Frontal cortex (tissue), 4 donors: ENCODE results near the gene SELENOF. TPM values are rescaled to one million over a fixed set of nuclear protein-coding genes. Genes with fewer than 3 reads are reported as not detected.

Experiments
- DNase-seq, 2 donors: peaks; one replicate each; pipeline ENCODE4 v3.0.0; 2012; ENCODE audit warnings: low spot score in 2 of 2
- FAIRE-seq: peaks from 2 replicates; lab custom pipeline; 2012; peaks lifted over from hg19 to GRCh38; lab: Jason Lieb, UNC
- total RNA-seq: library from RNA; depleted of rRNA; stranded (reverse); fragments of >200 nt; gene quantifications from one replicate; pipeline ENCODE4 v1.2.3, GENCODE V29; 2014
- donor health status: control.
- donor health status: control.
- donor health status: control.

SELENOF gene
- 169 TPM for total RNA-seq

DNA sequence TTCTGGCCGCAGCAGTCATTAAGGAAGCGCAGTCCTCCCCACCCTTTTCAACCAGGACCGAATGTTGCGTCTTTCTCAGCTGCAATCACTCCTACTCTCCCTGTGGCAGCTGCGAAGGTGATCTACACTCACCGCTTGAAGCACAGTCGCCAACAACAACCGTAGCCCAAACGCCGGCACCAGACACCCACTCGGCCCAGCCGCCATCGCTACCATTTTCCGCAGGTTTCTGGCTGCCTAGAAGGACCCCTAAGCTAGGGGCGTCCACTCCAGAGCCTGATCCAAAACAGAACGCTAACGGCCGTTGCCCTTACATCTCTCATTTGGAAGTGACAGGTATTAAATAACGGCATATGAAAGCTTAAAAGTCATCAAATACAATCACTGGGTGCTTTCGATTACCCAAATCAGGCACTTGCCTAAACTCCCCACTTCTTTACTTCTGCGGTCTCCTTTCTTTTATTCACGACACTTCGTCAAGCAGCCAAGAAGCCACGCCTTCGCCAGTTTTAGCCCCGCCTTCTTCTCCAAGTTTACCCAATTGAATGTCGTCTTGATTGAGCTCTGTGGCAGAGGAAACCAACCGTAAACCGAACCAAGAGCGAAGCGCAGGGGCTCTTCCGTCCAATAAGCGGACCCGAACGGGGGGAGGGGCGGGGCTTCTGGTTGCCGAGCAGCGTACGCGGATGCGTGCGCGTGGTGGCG is at the start of gene SELENOF:
SELENOF (minus strand) TSS at position 231 of the 705 bp plus-strand sequence; CDS start at position 216, 15 bp downstream.
- DNase-seq = peak; percentile 91 to 93
- peak; percentile 97 for FAIRE-seq

DNA sequence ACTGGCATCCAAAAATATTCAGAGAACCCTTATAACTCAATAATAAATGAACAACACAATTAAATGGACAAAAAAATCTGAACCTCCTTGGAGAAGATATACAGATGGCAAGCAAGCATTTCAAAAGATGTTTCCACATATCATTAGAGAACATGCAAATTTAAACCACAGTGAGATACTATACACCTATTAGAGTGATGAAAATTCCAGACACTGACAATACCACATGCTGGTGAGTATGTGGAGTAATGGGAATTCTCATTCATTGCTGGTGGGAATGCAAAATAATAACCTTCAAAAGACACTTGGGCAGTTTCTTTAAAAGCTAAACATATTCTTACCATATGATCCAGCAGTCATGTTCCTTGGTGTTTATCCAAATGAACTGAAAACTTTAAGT is 46.6 kb upstream of the SELENOF start:
- DNase-seq = no peak
- no peak for FAIRE-seq

- no peak for DNase-seq
- no peak for FAIRE-seq
Measured at GRCh38 chr1:86957221-86957620, 43.3 kb upstream of the SELENOF start.

- no peak for DNase-seq
- no peak for FAIRE-seq
Measured at GRCh38 chr1:86956221-86956620, 42.3 kb upstream of the SELENOF start.

- FAIRE-seq (no peak), DNase-seq (no peak)
Measured at GRCh38 chr1:86955678-86956077, 41.8 kb upstream of the SELENOF start.

GRCh38 chr1:86953167-86953566 is 39.2 kb upstream of the SELENOF start:
- FAIRE-seq = no peak
- DNase-seq = no peak

GRCh38 chr1:86951430-86951829 is 37.5 kb upstream of the SELENOF start:
- FAIRE-seq = no peak
- DNase-seq = no peak

GRCh38 chr1:86950712-86951419 is 36.9 kb upstream of the SELENOF start:
- FAIRE-seq = no peak
- no peak for DNase-seq

DNA sequence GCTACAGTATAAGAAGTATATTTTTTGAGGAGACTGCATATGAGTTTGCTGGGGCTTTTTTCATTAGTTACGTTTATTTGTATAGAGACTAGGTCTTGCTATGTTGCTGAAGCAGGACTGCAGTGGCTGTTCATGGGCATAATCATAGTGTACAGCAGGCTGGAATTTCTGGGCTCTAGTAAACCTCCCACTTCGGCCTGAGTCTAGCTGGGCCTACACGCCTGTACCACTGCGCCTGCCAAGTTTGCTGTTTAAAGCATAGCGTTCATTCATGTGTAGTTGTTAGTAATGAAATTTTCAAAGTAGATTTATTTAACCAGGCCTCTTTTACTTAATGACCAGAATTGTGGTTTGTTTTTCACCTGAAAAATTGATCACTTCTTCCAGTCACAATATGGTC is 34.3 kb upstream of the SELENOF start:
- DNase-seq (no peak), FAIRE-seq (no peak)

DNA sequence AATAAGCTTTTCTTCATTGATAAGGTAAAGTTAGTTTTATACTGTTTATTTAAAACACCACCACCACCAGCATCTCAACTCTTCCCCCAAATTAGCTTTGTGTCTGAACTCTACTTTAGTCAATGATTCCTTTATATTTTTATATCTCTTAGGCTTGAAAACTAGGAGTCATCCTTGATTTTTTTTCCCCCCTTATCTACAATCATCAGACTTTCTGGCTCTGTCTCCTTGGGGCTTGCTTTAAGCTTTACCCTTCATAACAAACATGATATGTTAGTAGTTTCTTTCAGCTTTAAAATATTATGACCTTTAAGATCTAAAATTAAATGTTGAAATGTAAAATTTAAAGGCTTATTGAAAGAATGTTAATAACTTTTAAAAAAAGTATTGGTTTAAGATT is 28.8 kb upstream of the SELENOF start:
- DNase-seq = no peak
- FAIRE-seq = no peak

DNA sequence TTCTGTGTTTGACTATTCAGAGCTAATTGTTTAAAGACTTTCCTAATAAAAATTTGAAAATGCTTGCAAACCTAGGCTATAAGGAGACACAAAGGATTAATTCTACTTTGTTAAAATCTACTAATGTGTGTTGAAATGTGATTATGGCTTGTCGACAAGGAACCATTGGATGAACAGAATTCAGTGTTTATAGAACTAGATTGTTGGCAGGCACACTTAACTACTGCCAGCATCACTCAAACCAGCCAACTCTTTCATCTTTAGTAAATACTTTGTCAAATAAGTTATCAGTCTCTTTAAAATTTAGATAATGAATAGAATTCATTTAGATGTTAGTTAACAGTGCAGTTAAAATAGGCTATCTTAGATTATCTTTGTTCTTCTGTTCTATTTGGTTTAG is 28.1 kb upstream of the SELENOF start:
- FAIRE-seq (no peak), DNase-seq (no peak)

GRCh38 chr1:86940599-86940998 is 26.7 kb upstream of the SELENOF start:
- FAIRE-seq (no peak), DNase-seq (no peak)

DNA sequence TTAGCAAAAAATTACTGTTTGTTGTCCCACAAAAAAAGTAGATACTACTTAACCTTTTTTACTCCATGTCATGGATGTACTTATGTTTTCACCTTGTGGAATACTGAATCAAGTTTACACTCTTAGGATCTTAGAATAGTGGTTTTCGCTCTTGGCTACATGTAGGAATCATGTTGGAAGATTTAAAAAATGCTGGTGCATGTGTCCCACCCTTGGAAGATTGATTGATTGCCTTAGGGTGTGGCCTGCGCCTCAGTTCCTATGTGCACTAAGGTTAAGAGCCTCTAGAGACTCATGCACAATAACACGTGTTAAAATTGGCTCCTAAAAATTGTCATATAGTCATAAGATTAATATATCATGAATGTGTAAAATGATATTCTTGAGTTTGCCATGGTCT is 25.5 kb upstream of the SELENOF start:
- no peak for DNase-seq
- no peak for FAIRE-seq

DNA sequence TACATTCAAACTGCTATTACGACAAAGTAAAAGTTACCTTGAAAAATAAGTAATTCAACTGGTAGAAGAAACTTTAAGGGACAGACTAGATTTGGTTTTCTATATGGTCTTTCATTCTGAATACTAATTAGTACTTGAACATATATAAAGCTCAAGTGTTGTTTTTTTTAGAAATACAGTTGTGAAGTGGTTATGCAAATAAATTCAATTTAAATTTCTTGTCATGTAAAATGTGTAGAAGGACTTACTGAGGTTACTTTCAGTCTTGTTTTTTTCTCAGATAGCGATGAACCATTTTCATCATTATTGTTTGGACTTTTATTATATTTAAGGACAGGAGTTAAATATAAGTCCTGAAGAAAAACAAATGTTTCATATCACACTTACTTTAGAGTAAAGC is 24.9 kb upstream of the SELENOF start:
- DNase-seq (no peak), FAIRE-seq (peak; percentile 55)

DNA sequence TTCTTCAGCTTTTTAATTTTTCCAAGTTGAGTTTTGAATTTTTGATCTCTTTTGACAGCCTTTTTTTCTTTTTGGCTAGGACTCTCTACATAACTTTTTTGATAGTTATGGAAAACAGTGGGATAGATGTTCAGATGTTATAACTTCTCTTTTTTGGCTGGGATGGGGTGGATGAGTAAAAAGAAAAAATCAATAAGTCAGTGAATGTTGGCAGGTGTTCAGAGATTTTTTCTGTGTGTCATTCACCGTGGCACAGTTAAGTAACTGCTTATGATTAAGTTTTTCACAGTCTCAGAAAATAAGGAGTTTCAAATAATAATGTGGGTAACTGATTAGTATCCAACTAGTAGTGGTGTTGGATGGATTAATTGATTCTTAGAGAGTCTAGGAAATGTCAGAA is 24.5 kb upstream of the SELENOF start:
- no peak for FAIRE-seq
- DNase-seq = no peak

DNA sequence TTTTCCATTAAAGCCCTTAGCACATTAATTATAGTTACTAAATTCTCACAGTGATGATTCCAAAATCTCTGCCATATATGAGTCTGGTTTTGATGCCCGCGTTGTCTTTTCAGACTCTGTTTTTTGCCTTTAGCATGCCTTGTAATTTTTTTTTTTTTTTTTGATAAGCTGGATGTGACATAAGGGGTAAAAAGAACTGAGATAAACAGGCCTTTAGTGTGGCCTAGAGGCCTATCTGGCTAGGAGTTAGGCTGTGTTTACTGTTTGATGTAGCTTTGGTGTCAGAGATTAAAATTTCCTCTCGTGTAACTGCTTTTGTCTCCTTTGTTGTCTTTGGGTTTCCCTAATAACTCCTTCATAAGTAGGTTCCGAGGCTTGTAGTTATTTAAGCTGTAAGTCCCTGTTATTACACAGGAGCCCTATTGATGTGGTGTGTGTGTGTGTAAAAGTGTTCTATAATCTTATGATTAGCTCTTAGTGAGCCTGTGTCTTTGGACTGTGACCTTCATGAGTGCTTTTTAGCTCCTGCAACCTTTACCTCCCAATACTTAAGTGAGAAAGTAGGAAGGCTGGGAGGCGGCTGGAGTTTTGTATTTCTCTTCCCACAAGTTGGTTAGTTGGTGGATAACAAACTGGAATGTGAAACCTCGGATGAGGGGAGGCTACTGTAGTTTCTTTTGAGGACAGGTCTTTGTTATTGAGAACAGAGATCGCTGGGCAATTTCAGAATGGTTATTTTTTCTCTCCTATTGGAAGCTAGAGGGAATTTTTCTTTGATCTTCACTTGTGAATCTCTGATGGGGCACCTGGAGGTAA is 19.8 kb upstream of the SELENOF start:
- DNase-seq (no peak), FAIRE-seq (no peak)

GRCh38 chr1:86933051-86933450 is 19.1 kb upstream of the SELENOF start:
- no peak for DNase-seq
- no peak for FAIRE-seq

DNA sequence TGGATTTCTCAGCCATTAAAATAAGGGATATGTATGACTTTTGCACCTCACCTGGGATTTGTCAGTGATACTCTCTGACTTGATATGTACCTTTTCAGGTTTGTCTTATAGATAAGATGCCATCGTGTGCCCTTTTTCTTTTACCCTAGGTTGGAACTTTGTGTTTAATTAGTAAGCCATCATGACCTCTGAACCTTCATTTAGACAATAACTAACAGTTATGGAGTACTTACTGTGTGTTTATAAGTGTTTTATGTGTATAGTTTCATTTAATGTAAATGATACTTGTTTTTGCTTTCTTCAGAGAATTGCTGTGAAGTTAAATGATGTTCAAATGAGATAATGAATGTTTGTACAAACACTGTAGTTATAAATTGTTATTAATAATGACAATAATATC is 14.9 kb upstream of the SELENOF start:
- no peak for DNase-seq

DNA sequence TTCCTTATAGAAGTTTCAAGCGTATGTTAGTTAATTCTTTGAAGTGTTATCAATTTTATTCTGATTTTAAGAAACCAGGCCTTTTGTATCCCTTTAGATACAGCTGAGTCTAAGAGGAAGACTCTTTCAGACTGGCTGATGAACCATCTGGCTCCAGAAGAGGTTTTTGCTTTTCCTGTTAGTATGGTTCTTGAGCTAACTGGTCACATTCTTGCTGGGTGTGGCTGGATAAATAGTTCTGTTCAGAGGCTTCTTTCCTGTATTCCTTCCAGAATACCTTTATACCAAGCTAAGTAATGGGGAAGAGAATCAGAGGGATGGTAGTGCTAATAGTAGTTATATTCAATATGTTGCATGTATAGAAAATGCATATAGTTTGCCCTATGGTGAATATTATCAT is 13.0 kb upstream of the SELENOF start:
- FAIRE-seq = no peak
- DNase-seq = no peak

More for the DNA sequence above, 14.9 kb upstream of the SELENOF start:
- FAIRE-seq = no peak

DNA sequence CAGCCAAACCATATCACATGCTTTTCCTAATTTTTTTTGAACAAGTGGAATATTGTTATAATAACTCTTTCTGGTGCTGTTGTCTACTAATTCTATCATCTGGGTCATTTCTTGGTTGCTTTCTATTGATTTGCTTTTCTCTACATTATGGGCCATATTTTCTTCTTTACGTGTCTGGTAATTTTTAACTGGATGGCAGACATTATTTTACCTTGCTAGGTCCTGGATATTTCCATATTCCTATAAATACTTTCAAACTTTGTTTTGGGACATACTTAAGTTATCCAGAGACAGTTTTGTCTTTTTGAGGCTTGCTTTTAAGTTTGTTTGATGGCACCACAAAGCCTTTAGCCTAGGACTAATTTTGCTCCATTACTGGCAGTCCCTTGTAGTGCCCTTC is 11.8 kb upstream of the SELENOF start:
- DNase-seq = no peak
- no peak for FAIRE-seq
